Mononuclear cell (primary cell): ENCODE measurements around the gene LRRC74A. TPM values are rescaled to one million over a fixed set of nuclear protein-coding genes. Genes with fewer than 3 reads are reported as not detected.

Experiments
- H3K27me3 ChIP-seq: 2 replicates; pipeline ENCODE4 v1.6.0; 2011; ENCODE audit warnings: low read length, control low read depth; ENCODE audit not compliant: insufficient read depth
- H3K4me1 ChIP-seq: 2 replicates; pipeline ENCODE4 v1.5.1; 2011; ENCODE audit warnings: mild to moderate bottlenecking, low read length, control low read depth; ENCODE audit not compliant: insufficient read depth
- H3K4me3 ChIP-seq: 2 replicates; pipeline ENCODE4 v1.5.1; 2011; ENCODE audit warnings: mild to moderate bottlenecking, low read length, moderate library complexity
- H3K9me3 ChIP-seq: 2 replicates; pipeline ENCODE4 v1.5.1; 2011; ENCODE audit warnings: low read depth, mild to moderate bottlenecking, control low read depth, low read length
- total RNA-seq: library from RNA; depleted of rRNA; stranded (reverse); fragments of >200 nt; gene quantifications from one replicate; pipeline ENCODE4 v1.2.3, GENCODE V29; 2012

LRRC74A gene
- total RNA-seq, 1 donor, result not detected

GRCh38 chr14:76828339-76829012, 2.3 kb downstream of the LRRC74A start:
- Histone ChIP-seq H3K9me3 (no peaks in the 10 kb centered on the region), H3K27me3 (no peaks in the 10 kb centered on the region), H3K4me3 (no peak overlapping the region), H3K4me1 (peaks cover 16% of the 10 kb centered on the region)

- no peak overlapping the region for H3K4me3 ChIP-seq
- no peaks in the 10 kb centered on the region for H3K9me3 ChIP-seq
- H3K4me1 ChIP-seq, result peaks cover 16% of the 10 kb centered on the region
- no peaks in the 10 kb centered on the region for H3K27me3 ChIP-seq
These were observed 2.8 kb downstream of the LRRC74A start for GRCh38 chr14:76829013-76829365.

GRCh38 chr14:76829650-76830421, 3.6 kb downstream of the LRRC74A start:
- H3K4me3 ChIP-seq, result no peak overlapping the region
- no peaks in the 10 kb centered on the region for H3K9me3 ChIP-seq
- peaks cover 16% of the 10 kb centered on the region for H3K4me1 ChIP-seq
- H3K27me3 ChIP-seq, result no peaks in the 10 kb centered on the region

- no peaks in the 10 kb centered on the region for H3K9me3 ChIP-seq
- H3K4me1 ChIP-seq, result peaks cover 16% of the 10 kb centered on the region
- H3K4me3 ChIP-seq, result no peak overlapping the region
- no peaks in the 10 kb centered on the region for H3K27me3 ChIP-seq
These were observed 4.3 kb downstream of the LRRC74A start for GRCh38 chr14:76830556-76830955.

GRCh38 chr14:76832503-76832988, 6.3 kb downstream of the LRRC74A start:
- peaks cover 16% of the 10 kb centered on the region for H3K4me1 ChIP-seq
- H3K9me3 ChIP-seq, result no peaks in the 10 kb centered on the region
- no peak overlapping the region for H3K4me3 ChIP-seq
- no peaks in the 10 kb centered on the region for H3K27me3 ChIP-seq

- Histone ChIP-seq H3K9me3 (no peaks in the 10 kb centered on the region), H3K4me3 (no peak overlapping the region), H3K4me1 (peaks cover 16% of the 10 kb centered on the region), H3K27me3 (no peaks in the 10 kb centered on the region)
These were observed 6.8 kb downstream of the LRRC74A start for GRCh38 chr14:76833011-76833410.

- Histone ChIP-seq H3K4me1 (peaks cover 12% of the 10 kb centered on the region), H3K27me3 (no peaks in the 10 kb centered on the region), H3K9me3 (no peaks in the 10 kb centered on the region), H3K4me3 (no peak overlapping the region)
These were observed 8.0 kb downstream of the LRRC74A start for GRCh38 chr14:76834241-76834661.

- Histone ChIP-seq H3K27me3 (no peaks in the 10 kb centered on the region), H3K9me3 (no peaks in the 10 kb centered on the region), H3K4me3 (no peak overlapping the region), H3K4me1 (peaks cover 12% of the 10 kb centered on the region)
These were observed 9.9 kb downstream of the LRRC74A start for GRCh38 chr14:76836029-76836630.

- Histone ChIP-seq H3K4me3 (no peak overlapping the region), H3K9me3 (no peaks in the 10 kb centered on the region), H3K4me1 (peaks cover 7% of the 10 kb centered on the region), H3K27me3 (no peaks in the 10 kb centered on the region)
These were observed 11.3 kb downstream of the LRRC74A start for GRCh38 chr14:76837524-76837923.

- no peak overlapping the region for H3K4me3 ChIP-seq
- H3K4me1 ChIP-seq, result peaks cover 33% of the 10 kb centered on the region
- no peaks in the 10 kb centered on the region for H3K9me3 ChIP-seq
- H3K27me3 ChIP-seq, result no peaks in the 10 kb centered on the region
These were observed 16.2 kb downstream of the LRRC74A start for GRCh38 chr14:76842414-76842813.

GRCh38 chr14:76844223-76844622, 18.0 kb downstream of the LRRC74A start:
- Histone ChIP-seq H3K4me1 (peaks cover 33% of the 10 kb centered on the region), H3K4me3 (no peak overlapping the region), H3K27me3 (no peaks in the 10 kb centered on the region), H3K9me3 (no peaks in the 10 kb centered on the region)

GRCh38 chr14:76846331-76847047, 20.3 kb downstream of the LRRC74A start:
- Histone ChIP-seq H3K4me1 (peaks cover 33% of the 10 kb centered on the region), H3K9me3 (no peaks in the 10 kb centered on the region), H3K4me3 (no peak overlapping the region), H3K27me3 (no peaks in the 10 kb centered on the region)

GRCh38 chr14:76848879-76849278, 22.7 kb downstream of the LRRC74A start:
- no peak overlapping the region for H3K4me3 ChIP-seq
- H3K4me1 ChIP-seq, result peaks cover 32% of the 10 kb centered on the region
- H3K9me3 ChIP-seq, result no peaks in the 10 kb centered on the region
- no peaks in the 10 kb centered on the region for H3K27me3 ChIP-seq

GRCh38 chr14:76855066-76855465, 28.9 kb downstream of the LRRC74A start:
- Histone ChIP-seq H3K9me3 (no peaks in the 10 kb centered on the region), H3K4me3 (no peak overlapping the region), H3K4me1 (no peaks in the 10 kb centered on the region), H3K27me3 (no peaks in the 10 kb centered on the region)

GRCh38 chr14:76856769-76857168, 30.6 kb downstream of the LRRC74A start:
- Histone ChIP-seq H3K27me3 (no peaks in the 10 kb centered on the region), H3K4me1 (no peaks in the 10 kb centered on the region), H3K4me3 (no peak overlapping the region), H3K9me3 (no peaks in the 10 kb centered on the region)
